Stimulated activated CD8-positive, alpha-beta memory T cell treated with anti-CD3 and anti-CD28 coated beads, Interleukin-7, amount 100 ng/mL, for 1 hour (primary cell): ENCODE results near the gene ITGB4.
A peak's percentile ranks its signal among the peaks of the same experiment; 100 is the strongest.

Experiments
- DNase-seq, 2 donors: peaks; one replicate each; pipeline ENCODE4 v3.0.0-alpha.2; 2020; ENCODE audit warnings: low read depth in 2 of 2

The ITGB4 gene

DNA sequence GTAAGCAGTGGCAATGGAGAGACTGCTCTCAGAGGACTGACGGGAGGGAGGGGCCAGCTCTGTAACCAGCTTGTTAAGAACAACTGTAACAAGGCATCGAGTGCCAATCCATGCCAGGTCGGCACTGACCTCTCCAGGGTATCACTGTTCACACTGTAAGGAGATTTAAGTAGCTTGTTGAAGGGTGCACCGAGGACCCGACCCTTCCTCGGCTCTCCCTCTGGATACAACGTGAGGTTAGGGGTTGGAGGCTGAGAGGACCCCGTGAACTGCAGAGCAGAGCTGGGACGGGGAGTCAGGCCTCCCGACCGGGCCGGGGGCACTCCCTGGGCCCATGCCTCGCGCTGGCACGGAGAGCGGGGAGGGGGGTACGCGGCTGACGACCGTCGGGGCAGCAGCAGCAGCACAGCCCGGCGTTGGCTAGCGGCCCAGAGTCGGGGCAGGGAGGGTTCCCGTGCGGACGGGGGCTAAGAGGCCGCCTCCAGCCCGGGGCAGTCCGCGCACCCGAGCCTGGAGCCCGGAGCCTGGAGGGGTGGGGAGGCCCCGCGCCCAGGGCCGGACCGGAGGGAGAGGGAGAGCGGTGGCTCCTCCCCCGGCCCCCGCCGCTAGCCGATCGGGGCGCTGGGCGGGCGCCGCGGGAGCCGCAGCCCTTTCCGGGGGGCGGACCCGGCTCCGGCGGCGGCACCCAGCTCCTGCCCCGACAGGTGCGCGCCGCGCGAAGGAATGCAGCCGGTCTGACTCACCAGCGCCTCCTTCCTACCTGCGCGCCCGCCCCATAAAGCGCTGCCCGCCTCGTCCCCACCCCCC lies at the start of gene ITGB4:
ITGB4 (plus strand) TSS at position 804 of the 807 bp plus-strand sequence. CDS start 3,245 bp downstream, outside the sequence.
- peak; percentile 25 to 36 for DNase-seq

DNA sequence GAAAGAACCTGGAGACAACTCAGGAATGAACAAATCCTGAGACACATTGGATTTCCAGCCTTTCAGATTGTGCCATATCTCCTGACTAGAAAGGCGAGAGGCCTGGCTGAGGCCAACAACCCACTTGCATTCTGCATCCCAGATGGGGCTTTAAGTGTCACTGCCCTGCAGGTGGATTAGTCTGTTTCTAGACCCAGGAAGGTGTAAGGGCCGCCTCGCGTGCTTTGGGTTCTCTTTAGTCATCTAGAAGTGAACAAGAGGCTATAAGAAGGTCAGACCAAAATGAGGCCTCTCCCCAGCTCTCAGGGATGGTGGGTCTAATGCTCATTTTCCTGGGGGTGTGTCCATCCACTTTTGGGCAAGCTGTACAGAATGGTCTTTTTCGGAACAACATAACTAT lies 49.2 kb upstream of the ITGB4 start:
- no peak for DNase-seq

DNA sequence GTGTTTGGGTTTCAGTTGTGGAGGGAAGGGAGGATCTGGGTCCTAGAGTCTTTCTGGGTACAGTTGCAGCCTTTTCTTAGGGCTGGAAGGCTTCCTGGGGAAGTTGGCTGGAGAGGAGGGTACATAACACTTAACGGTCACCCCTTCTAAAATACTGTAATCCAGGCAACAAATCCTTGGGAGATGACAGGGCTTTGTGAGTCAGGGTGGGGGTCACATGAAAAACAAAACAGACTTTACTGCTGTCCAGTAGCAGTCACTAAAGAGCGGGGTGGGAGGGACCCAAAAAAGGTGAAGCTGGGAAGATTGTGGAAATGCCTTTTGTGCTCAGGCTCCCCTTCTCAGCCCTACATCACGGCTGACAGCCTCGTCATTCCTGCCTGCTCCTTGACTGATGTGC lies 47.8 kb upstream of the ITGB4 start:
- no peak for DNase-seq

DNA sequence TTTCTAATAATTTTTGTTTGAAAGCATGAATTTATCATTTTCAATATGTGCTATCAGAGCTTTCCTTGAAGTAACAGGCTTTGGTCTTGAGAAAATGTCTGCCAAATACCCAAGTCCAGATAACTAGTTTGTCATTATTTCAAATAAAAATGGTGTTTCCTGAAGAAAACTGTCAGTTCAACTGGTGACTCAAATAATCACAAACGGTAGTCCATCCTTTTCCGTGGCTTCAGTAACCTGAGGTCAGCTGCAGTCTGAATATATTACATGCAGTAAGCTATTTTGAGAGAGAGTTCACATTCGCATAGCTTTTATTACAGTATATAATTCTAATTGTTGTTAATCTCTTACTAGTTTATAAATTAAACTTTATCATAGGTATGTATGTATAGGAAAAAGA lies 44.8 kb upstream of the ITGB4 start:
- no peak for DNase-seq

DNA sequence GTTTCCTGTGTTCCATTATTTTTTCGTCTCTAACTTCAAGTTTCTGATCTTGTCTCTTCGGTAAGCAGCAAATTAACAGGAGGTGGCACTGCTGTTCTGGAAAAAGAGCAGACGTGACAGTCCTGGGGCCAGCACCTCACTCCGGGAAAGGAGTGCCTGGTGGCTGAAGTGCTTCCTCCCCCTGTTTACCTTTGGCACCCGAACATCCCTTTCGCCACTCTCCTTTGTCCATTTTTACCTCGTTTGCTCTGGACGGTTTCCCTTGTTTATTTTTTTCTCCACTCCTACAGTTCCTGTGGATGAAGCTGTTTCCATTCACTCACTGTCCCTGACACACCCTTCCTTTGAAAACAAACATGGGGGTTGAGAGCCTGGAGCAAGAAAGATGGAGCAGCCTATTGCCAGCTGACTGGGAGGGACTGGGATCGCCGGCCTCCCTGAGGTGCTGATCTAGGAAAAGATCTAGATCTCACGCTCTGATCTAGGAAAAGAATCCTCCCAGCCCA lies 41.5 kb upstream of the ITGB4 start:
- no peak for DNase-seq

DNA sequence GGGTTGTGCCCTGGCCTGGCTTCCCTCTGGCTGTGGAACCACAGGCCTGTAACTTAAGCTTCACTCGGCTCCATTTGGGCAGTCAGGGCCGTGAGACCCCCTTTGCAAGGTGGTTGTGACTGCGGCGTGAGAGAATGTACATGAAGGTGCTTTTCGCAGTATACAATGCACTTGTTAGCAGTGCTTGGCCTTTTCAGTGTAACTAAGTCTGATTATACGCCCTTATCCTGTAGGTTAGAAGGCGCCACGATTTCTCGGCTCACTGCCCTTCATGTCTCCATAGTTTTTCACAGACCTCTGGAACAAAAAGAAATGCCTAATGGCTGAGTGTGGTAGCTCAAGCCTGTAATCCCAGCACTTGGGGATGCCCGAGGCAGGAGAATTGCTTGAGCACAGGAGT lies 40.8 kb upstream of the ITGB4 start:
- no peak for DNase-seq

DNA sequence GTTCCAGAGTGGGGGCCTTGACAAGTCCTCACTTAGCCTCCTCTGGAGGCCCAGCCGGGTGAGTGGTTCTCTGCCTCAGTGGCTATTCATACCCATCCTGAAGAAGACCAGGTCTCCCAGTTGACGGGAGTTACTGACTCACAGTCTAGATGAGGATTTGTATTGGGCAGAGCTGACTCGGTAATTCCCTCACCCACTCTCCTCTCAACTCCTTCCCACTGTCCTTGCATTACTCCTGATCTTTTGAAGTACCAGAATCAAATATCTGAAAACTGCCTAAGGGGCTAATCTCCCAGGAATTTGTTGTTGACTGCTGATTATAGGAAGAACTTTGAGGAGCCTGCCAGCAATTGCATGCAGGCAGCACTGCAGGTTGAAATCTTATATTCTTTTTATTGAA lies 40.0 kb upstream of the ITGB4 start:
- DNase-seq, result no peak

DNA sequence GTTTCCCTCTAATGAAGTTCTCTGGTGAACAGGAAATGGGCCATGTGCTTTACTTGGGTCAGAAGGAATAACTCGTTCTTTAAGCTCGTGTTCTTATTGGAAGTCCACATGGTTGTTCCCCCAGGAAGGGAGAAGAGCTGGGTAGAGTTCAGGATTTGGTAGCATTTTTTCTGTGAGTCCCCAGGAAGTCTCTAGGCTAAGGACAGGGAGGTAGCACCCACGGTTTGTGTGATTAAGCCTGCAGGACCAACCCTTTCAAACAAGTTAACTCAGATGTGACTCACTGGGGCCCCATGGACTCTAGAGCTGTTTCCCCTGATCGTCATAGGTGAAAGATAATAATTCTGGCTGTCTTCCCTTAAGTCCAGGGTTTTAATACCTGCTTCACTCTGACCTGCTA lies 37.7 kb upstream of the ITGB4 start:
- no peak for DNase-seq

DNA sequence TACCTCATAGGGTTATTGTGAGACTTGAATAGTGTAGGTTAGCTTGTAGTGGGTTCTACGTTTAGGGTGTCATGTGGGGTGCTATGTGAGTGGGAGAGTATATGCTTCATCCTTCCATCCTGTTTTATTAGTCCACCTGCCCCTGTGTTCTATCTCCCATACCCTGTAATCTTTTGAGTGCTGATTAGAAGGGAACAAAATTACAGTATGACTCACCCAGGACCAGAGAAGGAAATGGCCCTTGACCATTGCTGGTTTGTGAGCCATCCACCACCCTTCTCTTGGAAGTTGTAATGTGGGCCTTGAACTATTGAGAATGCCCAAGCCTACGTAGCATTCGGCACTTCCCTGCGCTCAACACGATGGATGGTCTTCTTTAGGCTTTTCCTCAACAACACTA lies 37.0 kb upstream of the ITGB4 start:
- DNase-seq, result no peak

DNA sequence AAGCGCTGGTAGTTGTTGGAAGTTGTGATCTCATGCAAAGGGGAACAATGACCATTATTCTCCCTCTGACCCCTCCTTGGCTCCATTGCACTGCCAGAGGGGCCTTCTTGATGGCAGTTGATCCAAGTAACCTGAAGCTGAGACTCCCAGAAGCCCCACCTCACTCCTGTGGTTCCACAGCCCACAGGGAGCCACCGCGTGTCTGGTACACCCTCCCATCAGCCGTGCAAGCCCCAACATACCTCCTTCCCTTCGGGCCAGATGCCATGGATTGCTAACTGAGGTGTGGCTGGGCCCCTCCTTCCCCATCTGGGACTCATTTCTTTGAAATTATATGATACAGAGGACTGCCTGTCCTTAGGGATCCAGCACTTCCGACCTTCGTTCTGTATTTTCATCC lies 36.3 kb upstream of the ITGB4 start:
- no peak for DNase-seq

DNA sequence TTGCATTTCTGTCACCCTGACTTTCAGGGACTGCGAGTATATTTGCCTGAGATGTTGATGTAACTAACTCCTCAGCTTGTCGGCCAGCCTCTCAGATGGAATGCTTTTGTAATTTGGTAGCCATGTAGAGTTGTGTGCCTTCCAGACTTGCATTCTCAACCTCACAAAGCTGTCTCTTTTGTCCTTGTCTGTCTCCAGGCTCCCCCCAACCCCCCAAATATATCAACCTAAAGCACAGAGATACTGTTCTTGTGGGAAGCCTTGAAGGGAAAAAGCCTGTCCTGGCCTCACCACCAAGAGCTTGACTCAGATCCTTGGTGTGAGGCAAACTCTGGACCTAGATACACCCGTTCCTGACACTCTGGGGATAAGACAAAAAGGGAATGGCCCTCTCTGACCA lies 35.8 kb upstream of the ITGB4 start:
- DNase-seq, result no peak

DNA sequence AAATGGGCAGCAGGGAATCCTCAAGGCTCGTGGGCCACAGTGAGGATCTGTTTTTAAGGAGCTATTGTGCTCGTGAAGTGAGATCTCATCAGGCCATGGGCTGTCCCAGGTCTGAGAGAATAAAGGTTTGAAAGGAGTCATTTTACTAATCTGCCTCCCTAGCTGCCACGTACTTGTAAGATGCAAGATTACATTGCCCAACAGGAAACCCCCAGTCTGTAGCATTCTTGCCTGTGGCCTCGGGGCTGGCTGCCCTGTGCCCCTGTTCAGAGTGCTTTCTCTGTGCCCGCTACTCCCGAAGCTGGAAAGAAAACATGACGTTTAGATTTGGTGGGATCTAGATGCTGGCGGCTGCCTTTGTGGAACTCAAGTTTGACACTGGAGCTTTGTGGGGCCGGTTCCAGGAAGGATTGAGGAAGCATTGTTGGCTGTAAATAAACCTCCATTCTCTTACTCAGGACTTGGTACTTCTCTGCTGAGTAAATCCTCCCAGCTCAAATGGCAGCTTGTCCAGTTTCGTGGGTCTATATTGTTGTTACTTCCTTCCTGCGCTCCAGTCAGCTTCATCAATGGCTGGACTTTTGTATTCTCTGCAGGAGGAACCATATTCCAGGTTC lies 32.9 kb upstream of the ITGB4 start:
- DNase-seq, result no peak

DNA sequence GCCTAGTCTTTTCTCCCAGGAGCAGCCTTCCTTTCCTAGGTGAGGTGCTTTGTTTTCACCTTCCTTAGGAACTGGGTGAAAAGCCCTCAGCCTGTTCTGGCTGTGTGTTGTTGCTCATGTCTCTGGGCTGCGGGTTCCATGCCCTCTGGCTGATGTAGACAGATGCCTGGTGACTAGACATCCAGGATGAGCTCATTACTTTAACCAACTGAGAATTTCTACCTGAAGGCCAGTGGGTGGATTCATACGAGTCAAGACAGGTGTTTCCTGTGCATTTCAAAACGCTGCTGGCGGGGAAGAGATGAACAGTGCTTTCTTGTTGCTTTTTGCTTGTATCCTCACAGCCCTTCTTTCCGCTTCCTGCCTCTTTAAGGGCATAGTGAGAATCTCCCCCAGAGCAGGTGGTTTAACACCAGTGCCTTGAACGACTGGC lies 31.8 kb upstream of the ITGB4 start:
- DNase-seq, result no peak

DNA sequence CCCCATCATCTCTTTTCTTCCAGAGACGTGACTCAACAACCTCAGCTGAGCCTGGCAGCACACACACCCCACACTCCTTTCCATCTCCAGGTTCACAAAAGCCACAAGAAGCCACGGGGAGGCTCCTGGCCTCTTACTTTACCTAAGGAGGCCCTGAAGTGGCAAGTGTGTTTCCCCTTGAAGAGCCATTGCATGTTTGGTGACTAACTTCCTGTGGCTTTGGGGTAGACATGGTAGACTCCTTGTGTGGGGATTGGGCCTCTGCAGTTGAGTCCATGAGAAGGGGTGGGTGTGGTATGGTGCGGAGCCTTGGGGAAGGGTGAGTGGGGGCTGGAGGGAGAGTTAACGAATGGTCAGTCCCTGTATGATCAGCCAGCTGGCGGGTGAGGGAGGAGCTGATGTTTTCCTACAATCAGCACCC lies 29.9 kb upstream of the ITGB4 start:
- DNase-seq, result no peak

DNA sequence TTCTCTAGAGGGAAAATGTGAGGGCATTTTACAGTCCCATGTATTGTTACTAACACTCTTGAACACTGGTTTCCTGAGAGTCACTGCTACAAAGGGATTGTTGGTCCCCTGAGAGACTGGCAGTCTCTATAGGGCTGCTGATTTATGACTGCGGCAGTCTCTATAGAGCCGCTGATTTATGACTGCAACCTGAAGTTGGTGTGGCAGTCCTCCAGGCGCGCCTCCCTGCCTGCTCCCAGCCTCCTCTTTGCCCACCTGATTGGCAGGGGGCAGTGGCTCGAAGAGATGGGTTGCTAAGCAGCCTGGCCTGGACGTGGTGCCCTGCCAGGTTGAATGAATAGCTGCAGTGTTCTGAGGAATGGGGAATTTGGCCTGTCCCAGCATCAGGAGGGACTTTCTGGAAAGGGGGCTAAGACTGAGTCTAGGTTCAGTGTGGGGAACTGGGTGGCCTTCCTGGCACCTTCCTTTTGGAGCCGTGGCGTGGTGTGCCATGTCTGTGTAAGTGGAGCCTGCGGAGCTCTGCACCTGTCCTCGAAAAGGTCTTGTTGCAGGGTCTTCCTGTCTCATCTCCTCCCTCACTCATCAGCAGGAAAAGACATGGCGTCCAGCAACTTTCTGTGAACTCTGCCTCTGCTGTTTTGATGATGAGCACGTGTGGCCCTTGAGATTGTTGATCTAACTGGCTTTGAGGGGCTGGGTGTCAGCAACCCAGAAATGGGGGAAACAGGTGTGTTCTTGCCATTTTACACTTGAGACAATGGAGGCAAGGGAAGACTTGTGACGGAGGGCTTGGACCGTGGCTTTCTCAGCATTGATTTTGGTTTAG lies 29.2 kb upstream of the ITGB4 start:
- DNase-seq, result no peak

DNA sequence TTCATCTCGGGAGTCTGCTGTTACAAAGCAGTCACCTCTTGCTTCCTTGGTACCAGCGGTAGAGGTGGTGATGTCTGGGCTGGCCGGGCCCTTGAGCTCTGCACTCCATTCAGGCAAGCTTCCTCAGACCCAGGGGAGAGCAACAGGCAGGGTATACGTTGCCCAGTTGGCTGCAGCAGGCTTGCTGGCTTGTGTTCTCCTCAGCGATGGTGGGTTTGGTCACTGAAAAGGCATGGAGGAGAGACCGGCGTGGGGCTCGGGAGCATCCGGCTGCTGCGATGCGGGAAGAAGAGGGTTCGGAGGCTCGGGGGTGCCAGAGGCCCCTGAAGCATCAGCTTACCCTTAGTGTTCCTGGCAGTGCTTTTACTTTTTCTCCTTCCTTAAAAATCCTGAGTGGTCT lies 28.3 kb upstream of the ITGB4 start:
- DNase-seq, result no peak

DNA sequence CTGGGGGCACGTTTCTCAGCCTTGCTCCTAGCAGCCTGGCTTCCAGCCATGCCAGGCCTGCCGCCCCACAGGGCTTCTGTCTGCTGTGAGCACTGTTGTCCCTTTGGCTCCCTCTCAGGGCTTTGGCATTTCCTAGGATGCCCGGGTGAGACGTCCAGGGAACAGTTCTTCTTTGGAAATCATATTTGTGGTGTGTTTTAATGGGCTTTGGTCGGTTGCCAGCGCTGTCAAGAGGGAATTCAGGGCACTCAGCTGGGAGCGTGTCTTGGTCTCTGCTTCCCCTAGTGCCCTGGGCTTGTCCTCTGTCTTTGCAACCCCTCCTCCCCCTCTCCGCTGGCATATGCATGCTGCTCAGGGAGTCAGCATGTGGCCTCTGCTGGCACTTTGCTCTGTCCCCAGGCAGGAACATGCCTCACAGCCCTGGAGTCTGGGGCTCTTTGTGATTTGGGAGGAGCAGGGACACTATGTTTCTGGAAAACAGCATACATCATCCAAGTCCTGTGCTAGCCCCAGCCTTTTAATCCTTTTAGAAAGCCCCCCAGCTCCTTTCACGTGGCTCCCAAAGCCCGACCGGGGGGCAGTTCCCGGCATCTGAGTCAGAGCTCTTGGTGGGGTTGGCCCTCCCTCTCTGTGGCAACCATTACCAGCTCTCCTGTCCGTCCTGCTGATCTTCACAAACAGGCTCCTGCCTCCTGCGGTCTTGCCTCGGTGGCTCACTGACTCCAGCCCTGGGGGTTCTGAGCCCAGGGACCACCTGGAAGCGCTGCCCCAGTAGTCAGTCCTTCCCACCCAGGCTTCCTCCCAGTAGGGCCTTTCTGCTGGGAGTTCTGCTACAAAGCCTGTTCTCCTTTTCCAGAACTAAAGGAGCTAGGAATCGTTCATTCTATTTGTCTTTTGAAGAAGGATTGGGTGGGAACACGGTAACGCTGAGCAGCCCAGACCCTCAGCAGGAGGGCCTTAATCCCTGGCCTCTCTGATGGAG lies 27.5 kb upstream of the ITGB4 start:
- DNase-seq, result no peak

DNA sequence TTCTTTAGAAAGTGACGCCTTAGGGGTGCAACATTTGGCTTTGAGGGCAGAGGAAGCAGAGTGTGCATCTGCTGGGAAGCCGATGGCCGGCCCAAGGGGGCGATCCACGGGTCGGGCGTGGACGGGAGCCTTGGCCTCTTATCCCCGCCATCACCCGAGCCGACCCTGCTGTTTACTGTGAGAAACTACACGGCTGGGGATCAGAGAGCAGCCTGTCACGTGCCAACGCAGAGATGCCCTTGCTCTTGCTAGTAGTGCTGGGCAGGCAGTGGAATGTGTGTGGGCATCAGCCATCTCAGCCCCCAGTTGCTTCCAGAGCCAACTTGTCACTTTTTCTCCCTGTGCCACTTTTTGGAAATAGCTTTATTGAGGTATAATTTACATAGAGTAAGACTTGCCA lies 26.7 kb upstream of the ITGB4 start:
- DNase-seq, result no peak

DNA sequence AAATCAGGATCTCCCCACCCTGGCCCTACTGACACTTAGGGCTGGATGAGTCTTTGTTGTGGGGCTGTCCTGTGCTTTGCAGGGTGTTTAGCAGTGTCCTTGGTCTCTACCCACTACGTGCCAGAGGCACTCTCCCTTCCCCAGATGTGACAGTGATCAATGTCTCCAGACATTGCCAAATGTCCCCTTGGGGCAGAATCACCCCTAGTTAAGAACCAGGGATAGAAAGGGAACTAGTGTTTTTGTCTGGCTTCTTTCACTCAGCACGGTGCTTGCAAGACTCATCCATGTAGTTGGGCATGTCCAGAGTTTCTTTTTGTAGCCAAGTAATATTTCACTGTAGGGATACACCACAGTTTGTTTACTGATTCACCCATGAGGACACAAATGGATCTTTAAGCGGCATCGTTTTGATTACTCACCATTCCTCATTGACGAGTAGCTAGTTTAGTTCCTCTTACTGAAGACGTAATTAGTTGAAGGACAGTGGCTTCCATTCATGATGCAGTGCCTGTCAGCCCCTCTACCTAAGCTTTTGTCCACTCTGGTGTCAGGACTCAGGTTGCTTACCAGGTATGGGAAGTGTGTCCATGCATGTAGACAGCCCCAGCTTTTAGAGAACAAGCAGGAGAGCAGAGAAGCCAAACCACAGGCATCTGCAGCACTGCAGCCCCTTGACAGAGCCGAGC lies 26.0 kb upstream of the ITGB4 start:
- no peak for DNase-seq

DNA sequence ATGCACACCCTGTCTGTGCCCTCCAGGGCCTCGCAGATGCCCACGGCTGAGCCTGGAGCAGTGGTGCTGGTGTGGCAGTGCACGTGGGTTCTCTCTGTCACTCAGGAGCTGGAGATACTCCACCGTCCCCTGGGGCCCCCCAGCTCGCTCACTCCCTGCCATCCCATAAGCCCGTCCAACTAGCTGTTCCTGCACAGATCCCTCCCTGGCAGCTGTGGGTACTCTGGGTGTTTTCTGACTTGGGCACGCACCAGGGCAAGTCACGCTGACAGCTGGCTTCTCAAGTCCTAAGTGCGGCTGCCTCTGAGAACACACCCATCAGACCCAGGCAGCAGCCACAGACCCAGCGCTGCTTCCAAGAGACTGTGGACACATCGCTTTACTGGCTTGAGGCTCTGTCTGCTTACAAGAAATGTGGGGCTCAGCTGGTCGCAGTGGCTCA lies 25.4 kb upstream of the ITGB4 start:
- no peak for DNase-seq
